CD4-positive, alpha-beta T cell (primary cell): ENCODE results near the gene MT3. TPM values are rescaled to one million over a fixed set of nuclear protein-coding genes. Genes with fewer than 3 reads are reported as not detected.

ENCODE experiments used
- ATAC-seq: fragments of 200-7000 bp; cut with Tn5 transposase; one replicate; pipeline ENCODE4 v1.10.0; 2022; ENCODE audit warnings: mild to moderate bottlenecking; ENCODE audit not compliant: poor library complexity
- CTCF ChIA-PET: fragments of 350-600 bp; sonication (Branson Sonifier 250); formaldehyde crosslinking; loops from one replicate; lab custom pipeline; 2021; ENCODE audit warnings: antibody characterized with exemption, inconsistent platforms; lab: Charles Lee
- POLR2A ChIA-PET: fragments of 350-600 bp; sonication (Branson Sonifier 250); formaldehyde crosslinking; loops from one replicate; lab custom pipeline; 2021; ENCODE audit warnings: antibody characterized with exemption, inconsistent platforms; lab: Charles Lee
- DNase-seq, 14 experiments: peaks; one replicate each; pipeline ENCODE4 v3.0.0-alpha.2; 2013 to 2020; ENCODE audit warnings: mixed read lengths in 2 of 14
- H3K27ac ChIP-seq, 2 donors: one replicate each; pipeline versions ENCODE4 v1.5.1 to v1.7.0; 2013; ENCODE audit warnings: low read length in 2 of 2, low read depth in 1 of 2, mild to moderate bottlenecking in 1 of 2
- H3K27me3 ChIP-seq, 2 experiments: 1 replicate in 1 of 2; 2 replicates in 1 of 2; pipeline versions ENCODE4 v1.6.1 to v1.7.0; 2013; ENCODE audit warnings: low read length in 2 of 2, control low read depth in 1 of 2, mild to moderate bottlenecking in 1 of 2, moderate library complexity in 1 of 2; ENCODE audit not compliant: insufficient read depth in 2 of 2, control insufficient read depth in 1 of 2
- H3K36me3 ChIP-seq: one replicate; pipeline ENCODE4 v1.6.1; 2013; ENCODE audit warnings: low read length, control low read depth; ENCODE audit not compliant: insufficient read depth
- H3K4me1 ChIP-seq: one replicate; pipeline ENCODE4 v1.6.1; 2013; ENCODE audit warnings: low read length, control low read depth; ENCODE audit not compliant: insufficient read depth
- H3K4me3 ChIP-seq: one replicate; pipeline ENCODE4 v1.5.1; 2013; ENCODE audit warnings: mild to moderate bottlenecking, low read length, moderate library complexity
- H3K9me3 ChIP-seq, 2 experiments: 1 replicate in 1 of 2; 2 replicates in 1 of 2; pipeline versions ENCODE4 v1.6.1 to v1.7.0; 2013; ENCODE audit warnings: low read length in 2 of 2, mild to moderate bottlenecking in 2 of 2, control low read depth in 1 of 2, moderate library complexity in 1 of 2; ENCODE audit not compliant: control insufficient read depth in 1 of 2, insufficient read depth in 1 of 2
- H3K27ac Mint-ChIP-seq: one replicate; pipeline ENCODE4 v1.8.0; 2020; ENCODE audit warnings: mixed read lengths
- H3K27me3 Mint-ChIP-seq: one replicate; pipeline ENCODE4 v1.8.0; 2021; ENCODE audit warnings: mixed read lengths
- H3K36me3 Mint-ChIP-seq: one replicate; pipeline ENCODE4 v1.8.0; 2021; ENCODE audit warnings: low read depth, mixed read lengths
- H3K4me1 Mint-ChIP-seq: one replicate; pipeline ENCODE4 v1.8.0; 2021; ENCODE audit warnings: low read depth, mixed read lengths
- H3K4me3 Mint-ChIP-seq: one replicate; pipeline ENCODE4 v1.8.0; 2020; ENCODE audit warnings: mild to moderate bottlenecking, mixed read lengths
- H3K9me3 Mint-ChIP-seq: one replicate; pipeline ENCODE4 v1.8.0; 2020; ENCODE audit warnings: mixed read lengths
- CTCF ChIP-seq: fragments of 200-600 bp; IDR thresholded peaks from one replicate; pipeline ENCODE4 v1.8.0; 2022; ENCODE audit warnings: antibody characterized with exemption, mild to moderate bottlenecking
- intact Hi-C, 2 experiments: fragments of 100-400 bp; cut with DNase I in 1 of 2; cut with micrococcal nuclease in 1 of 2; formaldehyde crosslinking; loops; one replicate each; pipeline versions ENCODE4 v1.15.1 to v1.9.0; 2023 to 2025; cut with DNase I, micrococcal nuclease
- total RNA-seq, 174 experiments: library from RNA in 2 of 174; stranded (reverse) in 2 of 174; gene quantifications; one replicate each; pipeline ENCODE4 v1.2.3 and lab custom pipeline; 2021 to 2026

MT3 gene
- total RNA-seq, 2 experiments from 2014 or later = 0.50 TPM; not detected in 1

- Mint-ChIP-seq H3K4me1 (peaks cover 6% of the 10 kb centered on the region), H3K36me3 (no peaks in the 10 kb centered on the region), H3K27ac (no peak overlapping the region), H3K27me3 (peaks cover 13% of the 10 kb centered on the region), H3K4me3 (peak overlapping the region; percentile 71), H3K9me3 (no peaks in the 10 kb centered on the region)
- intact Hi-C loops = no loop called here
- peaks cover 7 to 8% of the 10 kb centered on the region in 2 experiments for H3K27me3 ChIP-seq
- H3K27ac ChIP-seq = no peak overlapping the region
- ChIA-PET POLR2A (interaction anchor here (1.4 kb wide), 1 partner anchor 8 kb away, joined by 7 read pairs; the partner anchor contains the start of gene MT2A), CTCF (no interaction called here)
- H3K4me3 ChIP-seq = peak overlapping the region; percentile 31
- no peak for DNase-seq
- no peaks in the 10 kb centered on the region for H3K36me3 ChIP-seq
- H3K4me1 ChIP-seq = peaks cover 14% of the 10 kb centered on the region
- ATAC-seq = no peak
- TF ChIP-seq CTCF = no peak
- no peaks in the 10 kb centered on the region for H3K9me3 ChIP-seq
Observed at GRCh38 chr16:56616608-56617211, 27.4 kb downstream of the MT3 start.

GRCh38 chr16:56617212-56618085 lies 28.1 kb downstream of the MT3 start:
- ChIA-PET POLR2A (interaction anchor here (1.4 kb wide), 1 partner anchor 9 kb away, joined by 7 read pairs; the partner anchor contains the start of gene MT2A), CTCF (interaction anchor here (1.2 kb wide), 1 partner anchor 19 kb away, joined by 3 read pairs; no protein-coding TSS in a partner anchor)
- no peak for TF ChIP-seq CTCF
- Mint-ChIP-seq H3K4me1 (peaks cover 5% of the 10 kb centered on the region), H3K27ac (no peak overlapping the region), H3K27me3 (peaks cover 13% of the 10 kb centered on the region), H3K9me3 (no peaks in the 10 kb centered on the region), H3K36me3 (no peaks in the 10 kb centered on the region), H3K4me3 (peak overlapping the region; percentile 56)
- intact Hi-C loops = no loop called here
- H3K36me3 ChIP-seq = no peaks in the 10 kb centered on the region
- no peaks in the 10 kb centered on the region for H3K9me3 ChIP-seq
- no peak overlapping the region for H3K27ac ChIP-seq
- peaks cover 7 to 8% of the 10 kb centered on the region in 2 experiments for H3K27me3 ChIP-seq
- peaks cover 14% of the 10 kb centered on the region for H3K4me1 ChIP-seq
- H3K4me3 ChIP-seq = peak overlapping the region; percentile 31
- ATAC-seq (peak; percentile 98), DNase-seq (peak in 10 of 14 experiments; percentile 23 to 75 (median 51))

GRCh38 chr16:56618138-56618537 lies 28.8 kb downstream of the MT3 start:
- Mint-ChIP-seq H3K4me1 (peaks cover 5% of the 10 kb centered on the region), H3K9me3 (no peaks in the 10 kb centered on the region), H3K27me3 (peaks cover 13% of the 10 kb centered on the region), H3K27ac (no peak overlapping the region), H3K36me3 (no peaks in the 10 kb centered on the region), H3K4me3 (no peak overlapping the region)
- no peaks in the 10 kb centered on the region for H3K36me3 ChIP-seq
- H3K4me1 ChIP-seq = peaks cover 14% of the 10 kb centered on the region
- intact Hi-C loops = no loop called here
- no peak for ATAC-seq
- POLR2A ChIA-PET = interaction anchor here (1.4 kb wide), 1 partner anchor 10 kb away, joined by 7 read pairs; the partner anchor contains the start of gene MT2A
- H3K27me3 ChIP-seq = peaks cover 7 to 8% of the 10 kb centered on the region in 2 experiments
- no peak for DNase-seq
- no peaks in the 10 kb centered on the region for H3K9me3 ChIP-seq
- H3K27ac ChIP-seq = no peak overlapping the region
- H3K4me3 ChIP-seq = no peak overlapping the region
- no peak for TF ChIP-seq CTCF
- CTCF ChIA-PET = interaction anchor here (1.2 kb wide), 1 partner anchor 18 kb away, joined by 3 read pairs; no protein-coding TSS in a partner anchor
